Ishikawa (cell line): ENCODE data around the gene CNTD1.

ENCODE experiments used
- NFIC ChIP-seq: IDR thresholded peaks from 2 replicates; pipeline ENCODE4 v1.6.1; 2012
- TCF12 ChIP-seq: IDR thresholded peaks from 2 replicates; pipeline ENCODE4 v1.6.1; 2012; ENCODE audit warnings: low read depth
- YY1 ChIP-seq: IDR thresholded peaks from 2 replicates; pipeline ENCODE4 v1.6.1; 2012; ENCODE audit warnings: low read depth
- TF ChIP-seq, protein P1 (sequence below): IDR thresholded peaks from 2 replicates; pipeline ENCODE4 v1.6.1; 2012

DNA sequence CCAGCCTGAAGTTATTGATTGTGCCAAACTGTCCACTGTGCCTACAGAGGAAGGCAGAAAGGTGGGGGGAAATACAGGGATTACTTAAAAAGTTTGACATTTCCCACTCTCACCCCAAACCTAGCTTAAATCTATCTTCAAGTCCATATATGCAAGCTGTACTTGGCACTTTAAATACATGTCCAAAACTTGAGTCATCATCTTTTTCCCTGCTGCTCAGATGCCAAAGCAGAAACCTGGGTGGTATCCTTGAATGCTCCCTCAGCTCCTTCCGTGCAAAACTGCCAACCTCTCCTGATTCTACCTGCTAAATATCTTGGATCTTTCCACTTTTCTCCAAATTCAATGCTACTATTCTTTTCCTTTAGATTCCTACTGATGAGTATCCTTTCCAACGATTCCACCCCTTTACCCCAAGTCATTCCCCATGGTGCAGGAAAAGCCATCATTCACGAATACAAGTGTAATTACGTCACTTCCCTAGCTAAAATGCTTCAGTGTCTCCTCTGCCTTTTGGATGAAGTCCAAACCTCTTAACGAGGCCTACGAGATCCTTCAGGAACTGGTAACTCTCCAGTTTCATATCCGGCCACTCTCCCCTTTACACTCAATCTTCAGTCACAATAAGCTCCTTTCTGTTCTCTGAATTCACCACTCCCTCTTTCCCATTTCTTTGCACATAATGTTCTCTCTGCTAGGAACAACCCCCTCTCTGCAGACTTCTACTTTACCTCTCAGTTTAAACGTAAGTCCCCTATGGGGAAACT lies 16.2 kb downstream of the CNTD1 start:
- TF ChIP-seq YY1 = no peak
- no peak for TF ChIP-seq NFIC
- TF ChIP-seq, protein P1, sequence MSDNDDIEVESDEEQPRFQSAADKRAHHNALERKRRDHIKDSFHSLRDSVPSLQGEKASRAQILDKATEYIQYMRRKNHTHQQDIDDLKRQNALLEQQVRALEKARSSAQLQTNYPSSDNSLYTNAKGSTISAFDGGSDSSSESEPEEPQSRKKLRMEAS = no peak
- TF ChIP-seq TCF12 = no peak
